K562 (cell line): ENCODE data around the gene MKRN3. TPM values are rescaled to one million over a fixed set of nuclear protein-coding genes. Genes with fewer than 3 reads are reported as not detected.

Experiments used
- CC2D1A ChIP-seq: fragments of 450-650 bp; IDR thresholded peaks from 2 replicates; pipeline ENCODE4 v1.6.1; 2017; ENCODE audit warnings: mild to moderate bottlenecking
- E2F3 ChIP-seq: fragments of 250-450 bp; sonication (Bioruptor Pico); IDR thresholded peaks from 2 replicates; pipeline ENCODE4 v1.4.0; 2020; ENCODE audit warnings: mild to moderate bottlenecking
- GTF3C2 ChIP-seq: IDR thresholded peaks from 3 replicates; pipeline ENCODE4 v1.6.1; 2011; ENCODE audit warnings: borderline replicate concordance, mild to moderate bottlenecking, moderate library complexity; ENCODE audit not compliant: insufficient read length; ENCODE audit errors: extremely low read depth
- HDGF ChIP-seq: fragments of 450-650 bp; IDR thresholded peaks from 2 replicates; pipeline ENCODE4 v1.6.1; 2016
- KDM4B ChIP-seq, 2 experiments: fragments of 450-650 bp in 1 of 2; sonication (generic) in 1 of 2; IDR thresholded peaks; 2 replicates each; pipeline ENCODE4 v1.6.1; 2016 to 2017; ENCODE audit warnings: borderline replicate concordance in 2 of 2, antibody characterized with exemption in 1 of 2, low read depth in 1 of 2, mild to moderate bottlenecking in 1 of 2
- KLF10 ChIP-seq: fragments of 250-450 bp; sonication (Bioruptor Pico); IDR thresholded peaks from 2 replicates; pipeline ENCODE4 v1.6.1; 2021; ENCODE audit warnings: matching md5 sums
- KLF16 ChIP-seq: IDR thresholded peaks from 2 replicates; pipeline ENCODE4 v1.6.1; 2016; ENCODE audit warnings: antibody characterized with exemption
- L3MBTL2 ChIP-seq: fragments of 450-650 bp; IDR thresholded peaks from 2 replicates; pipeline ENCODE4 v1.6.1; 2016; ENCODE audit warnings: mild to moderate bottlenecking, moderate library complexity
- MEIS2 ChIP-seq: fragments of 450-650 bp; IDR thresholded peaks from 2 replicates; pipeline ENCODE4 v1.6.1; 2014; ENCODE audit warnings: mild to moderate bottlenecking; ENCODE audit not compliant: partially characterized antibody
- NR3C1 ChIP-seq: sonication (generic); formaldehyde crosslinking; IDR thresholded peaks from 2 replicates; pipeline ENCODE4 v1.8.1; 2022; ENCODE audit warnings: missing genetic modification reagents
- NRF1 ChIP-seq, 2 experiments: fragments of 450-650 bp; IDR thresholded peaks in 1 of 2; conservative IDR thresholded peaks in 1 of 2; 2 replicates each; pipeline ENCODE4 v1.6.1; 2014; ENCODE audit warnings: mild to moderate bottlenecking in 2 of 2
- POLR2B ChIP-seq: fragments of 450-650 bp; IDR thresholded peaks from 2 replicates; pipeline ENCODE4 v1.6.1; 2018; ENCODE audit warnings: low read depth; ENCODE audit not compliant: partially characterized antibody
- RBM34 ChIP-seq: fragments of 200-400 bp; formaldehyde crosslinking; IDR thresholded peaks from 2 replicates; pipeline ENCODE4 v1.6.1; 2018; ENCODE audit warnings: low read length, borderline replicate concordance; ENCODE audit not compliant: insufficient read depth
- TAF9B ChIP-seq: fragments of 450-650 bp; IDR thresholded peaks from 2 replicates; pipeline ENCODE4 v1.6.1; 2018; ENCODE audit warnings: mild to moderate bottlenecking; ENCODE audit not compliant: partially characterized antibody
- TEAD2 ChIP-seq: fragments of 450-650 bp; IDR thresholded peaks from 2 replicates; pipeline ENCODE4 v1.6.1; 2016; ENCODE audit warnings: missing genetic modification characterization, control low read depth, missing compliant biosample characterization
- TSC22D4 ChIP-seq: fragments of 450-650 bp; IDR thresholded peaks from 2 replicates; pipeline ENCODE4 v1.6.1; 2016; ENCODE audit warnings: missing genetic modification characterization, missing biosample characterization, control low read depth
- ZNF561 ChIP-seq: fragments of 450-650 bp; formaldehyde crosslinking; conservative IDR thresholded peaks from 2 replicates; pipeline ENCODE4 v1.4.0; 2020; ENCODE audit warnings: mild to moderate bottlenecking, moderate library complexity
- ZNF586 ChIP-seq: fragments of 450-650 bp; formaldehyde crosslinking; conservative IDR thresholded peaks from 2 replicates; pipeline ENCODE4 v1.4.0; 2020; ENCODE audit warnings: mild to moderate bottlenecking, moderate library complexity
- ZNF76 ChIP-seq: fragments of 250-450 bp; sonication (Bioruptor Pico); IDR thresholded peaks from 2 replicates; pipeline ENCODE4 v1.4.0; 2020; ENCODE audit warnings: mild to moderate bottlenecking, moderate library complexity, borderline replicate concordance
- ZNF780A ChIP-seq: fragments of 250-450 bp; sonication (Bioruptor Pico); IDR thresholded peaks from 2 replicates; pipeline ENCODE4 v1.5.0; 2021; ENCODE audit warnings: mild to moderate bottlenecking
- polyA plus RNA-seq, 8 experiments: library from polyadenylated mRNA; depleted of rRNA in 4 of 8; stranded (reverse) in 5 of 8; unstranded in 3 of 8; fragments of >200 nt; fragmentation: Nextera tagmentation in 2 of 8; fragmentation: Illumina TruSeq in 1 of 8; extraction: Ambion mirVana in 2 of 8; extraction: Trizol in 1 of 8; gene quantifications; 2 replicates each; pipeline versions ENCODE4 v1.2.1 to v1.2.3, GENCODE V29; 2011 to 2014; ENCODE audit warnings: inconsistent platforms in 1 of 8, missing spikeins in 1 of 8
- total RNA-seq, 7 experiments: library from RNA; depleted of rRNA in 6 of 7; stranded (reverse); fragments of >200 nt in 6 of 7; fragmentation: Illumina TruSeq in 2 of 7; extraction: Trizol in 2 of 7; gene quantifications; 2 replicates each; pipeline versions ENCODE4 v1.2.1 to v1.2.3, GENCODE V29; 2011 to 2021; ENCODE audit warnings: low replicate concordance in 1 of 7
- TF ChIP-seq, protein P1 (sequence below): fragments of 250-450 bp; sonication (Bioruptor Pico); IDR thresholded peaks from 2 replicates; pipeline ENCODE4 v1.4.0; 2020; ENCODE audit warnings: borderline replicate concordance
- TF ChIP-seq, protein P2 (sequence below): fragments of 450-650 bp; IDR thresholded peaks from one replicate; pipeline ENCODE4 v1.6.1; 2018; ENCODE audit warnings: mild to moderate bottlenecking, moderate library complexity; ENCODE audit not compliant: partially characterized antibody

The MKRN3 gene
- total and polyA plus RNA-seq, 9 of the 15 experiments (the other 6 are each of a cell fraction or from before 2014, with no cell fraction given), result 6.5 to 33.4 (median 25.1) TPM

GRCh38 chr15:23565395-23566070, at the start of gene MKRN3 (continued):
- TF ChIP-seq KDM4B (IDR thresholded peaks at IDR 0.05; ENCODE audit: borderline replicate concordance in 2 of 2, low read depth in 1 of 2) (peak in 1 of 2 experiments; percentile 98; a peak in 2 of 4 replicates), L3MBTL2 (peak; percentile 84), ZNF561 (CRISPR knock-in tag) (no peak), ZNF780A (CRISPR knock-in tag) (0 out of 2 replicates have a peak, but pooled peaks have one; percentile 50), GTF3C2 (no peak), KLF16 (no peak; the same call in 1 of the 2 replicates), NRF1 (conservative IDR thresholded peaks at IDR 0.05 in 1 of 2, IDR thresholded peaks at IDR 0.05 in 1 of 2) (no peak), E2F3 (CRISPR knock-in tag) (no peak), HDGF (no peak), CC2D1A (peak; percentile 44; the same call in 1 of the 2 replicates), POLR2B (peak; percentile 84), TAF9B (peak; percentile 95), RBM34 (no peak), NR3C1 (no peak), TEAD2 (tag) (no peak), KLF10 (CRISPR knock-in tag) (no peak), ZNF76 (CRISPR knock-in tag) (no peak), ZNF586 (no peak), MEIS2 (peak; percentile 30), TSC22D4 (tag) (no peak)
- TF ChIP-seq, protein P1, sequence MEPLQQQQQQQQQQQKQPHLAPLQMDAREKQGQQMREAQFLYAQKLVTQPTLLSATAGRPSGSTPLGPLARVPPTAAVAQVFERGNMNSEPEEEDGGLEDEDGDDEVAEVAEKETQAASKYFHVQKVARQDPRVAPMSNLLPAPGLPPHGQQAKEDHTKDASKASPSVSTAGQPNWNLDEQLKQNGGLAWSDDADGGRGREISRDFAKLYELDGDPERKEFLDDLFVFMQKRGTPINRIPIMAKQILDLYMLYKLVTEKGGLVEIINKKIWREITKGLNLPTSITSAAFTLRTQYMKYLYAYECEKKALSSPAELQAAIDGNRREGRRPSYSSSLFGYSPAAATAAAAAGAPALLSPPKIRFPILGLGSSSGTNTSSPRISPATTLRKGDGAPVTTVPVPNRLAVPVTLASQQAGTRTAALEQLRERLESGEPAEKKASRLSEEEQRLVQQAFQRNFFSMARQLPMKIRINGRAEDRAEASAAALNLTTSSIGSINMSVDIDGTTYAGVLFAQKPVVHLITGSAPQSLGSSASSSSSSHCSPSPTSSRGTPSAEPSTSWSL, result no peak
- TF ChIP-seq, protein P2, sequence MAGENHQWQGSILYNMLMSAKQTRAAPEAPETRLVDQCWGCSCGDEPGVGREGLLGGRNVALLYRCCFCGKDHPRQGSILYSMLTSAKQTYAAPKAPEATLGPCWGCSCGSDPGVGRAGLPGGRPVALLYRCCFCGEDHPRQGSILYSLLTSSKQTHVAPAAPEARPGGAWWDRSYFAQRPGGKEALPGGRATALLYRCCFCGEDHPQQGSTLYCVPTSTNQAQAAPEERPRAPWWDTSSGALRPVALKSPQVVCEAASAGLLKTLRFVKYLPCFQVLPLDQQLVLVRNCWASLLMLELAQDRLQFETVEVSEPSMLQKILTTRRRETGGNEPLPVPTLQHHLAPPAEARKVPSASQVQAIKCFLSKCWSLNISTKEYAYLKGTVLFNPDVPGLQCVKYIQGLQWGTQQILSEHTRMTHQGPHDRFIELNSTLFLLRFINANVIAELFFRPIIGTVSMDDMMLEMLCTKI, result no peak
